ENCODE results near the gene TRIM17.
"Not testable (repeated sequence)": the region's sequence is repeated elsewhere in the genome, so short reads cannot be mapped to it uniquely, and the experiment has no call there.

- not testable (repeated sequence) for TF ChIP-seq PBX3 (CRISPR knock-in tag; IDR thresholded peaks at IDR 0.05; ENCODE audit: borderline replicate concordance); FOXP1 (IDR thresholded peaks at IDR 0.05); FOXP1 (CRISPR knock-in tag; IDR thresholded peaks at IDR 0.05); ZNF513 (CRISPR knock-in tag; conservative IDR thresholded peaks at IDR 0.05); SIN3A (IDR thresholded peaks at IDR 0.05; ENCODE audit: borderline replicate concordance, low read depth, low read length); ZC3H4 (CRISPR knock-in tag; IDR thresholded peaks at IDR 0.05; ENCODE audit: borderline replicate concordance)
- TF ChIP-seq, protein P1, sequence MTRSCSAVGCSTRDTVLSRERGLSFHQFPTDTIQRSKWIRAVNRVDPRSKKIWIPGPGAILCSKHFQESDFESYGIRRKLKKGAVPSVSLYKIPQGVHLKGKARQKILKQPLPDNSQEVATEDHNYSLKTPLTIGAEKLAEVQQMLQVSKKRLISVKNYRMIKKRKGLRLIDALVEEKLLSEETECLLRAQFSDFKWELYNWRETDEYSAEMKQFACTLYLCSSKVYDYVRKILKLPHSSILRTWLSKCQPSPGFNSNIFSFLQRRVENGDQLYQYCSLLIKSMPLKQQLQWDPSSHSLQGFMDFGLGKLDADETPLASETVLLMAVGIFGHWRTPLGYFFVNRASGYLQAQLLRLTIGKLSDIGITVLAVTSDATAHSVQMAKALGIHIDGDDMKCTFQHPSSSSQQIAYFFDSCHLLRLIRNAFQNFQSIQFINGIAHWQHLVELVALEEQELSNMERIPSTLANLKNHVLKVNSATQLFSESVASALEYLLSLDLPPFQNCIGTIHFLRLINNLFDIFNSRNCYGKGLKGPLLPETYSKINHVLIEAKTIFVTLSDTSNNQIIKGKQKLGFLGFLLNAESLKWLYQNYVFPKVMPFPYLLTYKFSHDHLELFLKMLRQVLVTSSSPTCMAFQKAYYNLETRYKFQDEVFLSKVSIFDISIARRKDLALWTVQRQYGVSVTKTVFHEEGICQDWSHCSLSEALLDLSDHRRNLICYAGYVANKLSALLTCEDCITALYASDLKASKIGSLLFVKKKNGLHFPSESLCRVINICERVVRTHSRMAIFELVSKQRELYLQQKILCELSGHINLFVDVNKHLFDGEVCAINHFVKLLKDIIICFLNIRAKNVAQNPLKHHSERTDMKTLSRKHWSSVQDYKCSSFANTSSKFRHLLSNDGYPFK (CRISPR knock-in tag; IDR thresholded peaks at IDR 0.05; ENCODE audit: borderline replicate concordance) = not testable (repeated sequence)
These were observed 16.8 kb upstream of the TRIM17 start for GRCh38 chr1:228433337-228434053.
